AG09309 (cell line): ENCODE results near the gene IGFALS.

Source experiments
- DNase-seq: peaks from one replicate; pipeline ENCODE4 v3.0.0-alpha.2; 2010; ENCODE audit warnings: low read depth
- H3K4me3 ChIP-seq: 2 replicates; pipeline ENCODE4 v1.5.1; 2011; ENCODE audit warnings: mild to moderate bottlenecking, low read depth, low read length, moderate library complexity; ENCODE audit not compliant: control insufficient read depth
- TF ChIP-seq, protein P1 (sequence below): IDR thresholded peaks from 2 replicates; pipeline ENCODE4 v1.5.1; 2011; ENCODE audit warnings: mild to moderate bottlenecking, low read depth, low read length, inconsistent platforms; ENCODE audit not compliant: insufficient read depth, control insufficient read depth; ENCODE audit errors: missing control alignments

IGFALS gene

DNA sequence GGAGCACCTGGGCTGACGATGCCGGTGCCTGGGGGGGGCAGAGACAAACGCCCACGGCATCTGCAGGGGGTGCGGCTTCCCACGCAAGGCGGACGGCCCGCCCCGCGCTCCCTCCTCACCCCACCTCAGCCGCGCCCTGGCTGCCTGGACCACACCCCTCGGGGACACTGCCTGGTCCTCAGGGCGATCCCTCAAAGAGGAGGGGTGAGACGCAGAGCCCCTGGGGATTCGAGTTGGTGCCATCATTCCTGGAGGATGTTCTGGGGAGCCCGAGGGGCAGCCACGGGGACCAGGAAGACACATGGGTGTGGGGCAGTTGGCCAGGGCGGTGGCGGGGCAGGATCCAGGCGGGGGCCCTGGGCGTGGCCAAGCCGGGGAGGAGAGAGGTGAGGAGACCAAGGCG lies 3.9 kb downstream of the IGFALS start:
- TF ChIP-seq, protein P1, sequence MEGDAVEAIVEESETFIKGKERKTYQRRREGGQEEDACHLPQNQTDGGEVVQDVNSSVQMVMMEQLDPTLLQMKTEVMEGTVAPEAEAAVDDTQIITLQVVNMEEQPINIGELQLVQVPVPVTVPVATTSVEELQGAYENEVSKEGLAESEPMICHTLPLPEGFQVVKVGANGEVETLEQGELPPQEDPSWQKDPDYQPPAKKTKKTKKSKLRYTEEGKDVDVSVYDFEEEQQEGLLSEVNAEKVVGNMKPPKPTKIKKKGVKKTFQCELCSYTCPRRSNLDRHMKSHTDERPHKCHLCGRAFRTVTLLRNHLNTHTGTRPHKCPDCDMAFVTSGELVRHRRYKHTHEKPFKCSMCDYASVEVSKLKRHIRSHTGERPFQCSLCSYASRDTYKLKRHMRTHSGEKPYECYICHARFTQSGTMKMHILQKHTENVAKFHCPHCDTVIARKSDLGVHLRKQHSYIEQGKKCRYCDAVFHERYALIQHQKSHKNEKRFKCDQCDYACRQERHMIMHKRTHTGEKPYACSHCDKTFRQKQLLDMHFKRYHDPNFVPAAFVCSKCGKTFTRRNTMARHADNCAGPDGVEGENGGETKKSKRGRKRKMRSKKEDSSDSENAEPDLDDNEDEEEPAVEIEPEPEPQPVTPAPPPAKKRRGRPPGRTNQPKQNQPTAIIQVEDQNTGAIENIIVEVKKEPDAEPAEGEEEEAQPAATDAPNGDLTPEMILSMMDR, result no peak
- no peak for DNase-seq
- no peak overlapping the region for H3K4me3 ChIP-seq

DNA sequence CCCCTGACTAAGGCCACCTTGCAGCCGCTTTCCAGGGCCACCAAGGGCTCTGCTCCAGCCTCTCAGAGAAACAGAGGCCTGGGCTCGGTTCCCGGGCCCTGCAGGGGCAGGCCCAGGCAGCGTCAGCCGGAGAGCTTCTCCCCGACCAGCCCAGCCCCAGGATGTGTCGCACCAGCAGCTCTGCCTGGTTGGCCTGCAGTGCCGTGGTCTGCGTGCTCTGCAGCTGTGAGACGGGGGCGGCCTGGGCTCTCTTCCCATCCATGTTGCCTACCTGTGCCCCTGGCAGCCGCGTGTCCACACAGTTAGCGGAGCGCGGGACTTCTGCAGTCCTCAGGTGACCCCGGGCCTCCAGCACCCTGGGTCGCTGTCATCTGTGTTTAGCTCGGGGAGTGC lies 4.8 kb downstream of the IGFALS start:
- TF ChIP-seq, protein P1, result no peak
- H3K4me3 ChIP-seq, result no peak overlapping the region
- DNase-seq, result no peak

DNA sequence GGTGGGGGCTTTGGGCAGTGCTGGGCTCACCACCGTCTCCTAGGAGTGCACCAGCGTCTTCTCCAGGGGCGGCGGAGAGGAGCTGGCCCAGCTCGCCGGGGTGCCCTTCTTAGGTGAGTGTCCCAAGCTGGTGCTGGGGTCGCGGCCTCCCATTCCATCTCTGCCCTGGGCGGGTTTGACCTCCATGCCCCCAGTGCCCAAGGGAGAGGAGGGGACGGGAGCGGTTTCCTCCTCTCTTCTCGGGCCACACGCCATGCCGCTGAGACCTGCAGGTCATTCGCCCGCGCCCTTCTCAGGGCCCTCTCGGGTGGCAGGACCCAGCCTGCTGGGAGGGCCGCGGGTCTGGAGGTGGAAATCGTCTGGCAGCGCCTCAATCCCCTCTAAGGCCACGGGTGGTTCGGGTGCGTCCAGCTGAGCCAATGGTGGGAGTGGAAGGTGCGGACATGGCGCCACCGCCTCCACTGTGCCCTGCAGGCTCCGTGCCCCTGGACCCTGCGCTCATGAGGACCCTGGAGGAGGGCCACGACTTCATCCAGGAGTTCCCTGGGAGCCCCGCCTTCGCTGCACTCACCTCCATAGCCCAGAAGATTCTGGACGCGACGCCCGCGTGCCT lies 5.3 kb downstream of the IGFALS start:
- H3K4me3 ChIP-seq, result no peak overlapping the region
- TF ChIP-seq, protein P1, result no peak
- DNase-seq, result no peak

DNA sequence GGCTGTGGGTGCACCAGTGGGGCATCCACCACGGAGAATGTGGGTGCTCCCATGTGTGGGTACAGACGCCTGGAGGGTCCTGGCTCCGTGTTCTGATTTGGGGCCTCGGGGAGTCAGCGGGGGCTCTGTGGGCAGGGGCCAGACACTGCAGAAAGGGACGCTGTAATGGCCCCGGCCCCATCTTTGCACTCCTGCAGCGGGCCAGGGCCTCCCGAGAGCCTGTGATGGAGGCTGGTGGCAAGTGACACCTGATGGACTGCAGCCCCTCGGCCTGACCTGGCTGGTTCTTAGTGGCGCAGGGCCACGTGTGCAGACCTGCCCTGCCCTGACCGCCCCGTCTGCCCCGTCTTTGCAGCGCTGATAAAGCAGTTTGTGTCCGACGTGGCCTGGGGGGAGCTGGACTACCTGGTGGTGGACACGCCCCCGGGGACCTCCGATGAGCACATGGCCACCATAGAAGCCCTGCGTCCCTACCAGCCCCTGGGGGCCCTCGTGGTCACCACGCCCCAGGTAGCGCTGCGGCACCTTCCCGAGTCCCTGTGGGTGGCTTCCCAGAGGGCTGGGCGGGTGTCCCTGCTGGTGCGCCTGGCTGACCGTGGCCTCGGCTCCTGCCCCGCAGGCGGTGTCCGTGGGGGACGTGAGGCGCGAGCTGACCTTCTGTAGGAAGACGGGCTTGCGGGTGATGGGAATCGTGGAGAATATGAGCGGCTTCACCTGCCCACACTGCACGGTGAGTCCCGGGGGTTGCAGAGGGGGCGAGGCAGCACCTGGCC lies 6.0 kb downstream of the IGFALS start:
- DNase-seq, result no peak
- no peak overlapping the region for H3K4me3 ChIP-seq
- TF ChIP-seq, protein P1, result no peak

DNA sequence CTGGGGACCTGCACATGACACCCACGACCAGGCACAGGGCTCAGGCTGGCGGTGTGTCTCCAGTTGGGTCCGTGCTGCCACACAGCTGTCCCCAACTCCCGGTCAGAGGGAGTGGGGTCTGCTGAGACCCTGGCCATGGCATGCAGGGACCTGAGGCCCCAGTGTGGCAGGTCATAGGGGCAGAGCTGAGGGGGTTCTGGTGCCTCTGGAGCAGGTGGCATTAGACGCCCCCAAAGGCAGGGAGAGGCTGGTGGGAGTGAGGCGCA lies 6.5 kb downstream of the IGFALS start:
- H3K4me3 ChIP-seq, result no peak overlapping the region
- TF ChIP-seq, protein P1, result no peak
- DNase-seq, result no peak

DNA sequence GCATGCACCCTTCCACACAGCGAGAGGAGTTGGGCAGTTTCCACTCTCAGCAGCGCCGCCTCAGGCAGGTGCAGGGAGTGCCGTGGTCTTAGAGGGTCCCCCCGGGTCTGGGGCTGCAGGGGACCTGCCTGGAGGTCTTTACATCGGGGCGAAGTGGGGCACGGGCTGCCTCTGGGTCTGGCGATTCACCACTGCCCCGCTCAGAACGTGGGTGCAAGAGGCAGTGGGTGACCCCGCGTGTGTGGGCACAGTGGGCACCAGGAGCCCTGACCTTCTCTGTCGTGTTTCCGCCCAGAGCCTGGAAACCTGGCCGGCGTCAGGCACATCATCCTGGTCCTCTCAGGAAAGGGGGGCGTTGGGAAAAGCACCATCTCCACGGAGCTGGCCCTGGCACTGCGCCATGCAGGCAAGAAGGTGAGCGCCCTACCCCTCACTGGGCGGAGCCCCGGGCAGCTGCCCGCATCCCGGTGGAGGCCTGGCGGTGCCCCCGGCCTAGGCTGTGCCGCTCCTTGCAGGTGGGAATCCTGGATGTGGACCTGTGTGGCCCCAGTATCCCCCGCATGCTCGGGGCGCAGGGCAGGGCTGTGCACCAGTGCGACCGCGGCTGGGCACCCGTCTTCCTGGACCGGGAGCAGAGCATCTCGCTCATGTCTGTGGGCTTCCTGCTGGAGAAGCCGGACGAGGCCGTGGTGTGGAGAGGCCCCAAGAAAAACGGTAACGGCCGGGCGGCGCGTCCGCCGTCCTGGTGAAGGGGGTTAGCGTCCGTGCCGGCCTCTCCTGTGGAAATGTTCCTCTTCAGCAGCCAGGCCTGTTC lies 7.1 kb downstream of the IGFALS start:
- no peak overlapping the region for H3K4me3 ChIP-seq
- TF ChIP-seq, protein P1, result no peak
- no peak for DNase-seq
